ENCODE data around the gene TMEM196.

Gene TMEM196

GRCh38 chr7:19708397-19709248, 64.8 kb downstream of the TMEM196 start, which contains the start of gene POLR1F:
POLR1F (minus strand) TSS chr7:19709037; CDS start chr7:19709016, 21 bp downstream.
- peak; percentile 88 for DNase-seq (ENCODE audit: low spot score)
- TF ChIP-seq, protein P1, sequence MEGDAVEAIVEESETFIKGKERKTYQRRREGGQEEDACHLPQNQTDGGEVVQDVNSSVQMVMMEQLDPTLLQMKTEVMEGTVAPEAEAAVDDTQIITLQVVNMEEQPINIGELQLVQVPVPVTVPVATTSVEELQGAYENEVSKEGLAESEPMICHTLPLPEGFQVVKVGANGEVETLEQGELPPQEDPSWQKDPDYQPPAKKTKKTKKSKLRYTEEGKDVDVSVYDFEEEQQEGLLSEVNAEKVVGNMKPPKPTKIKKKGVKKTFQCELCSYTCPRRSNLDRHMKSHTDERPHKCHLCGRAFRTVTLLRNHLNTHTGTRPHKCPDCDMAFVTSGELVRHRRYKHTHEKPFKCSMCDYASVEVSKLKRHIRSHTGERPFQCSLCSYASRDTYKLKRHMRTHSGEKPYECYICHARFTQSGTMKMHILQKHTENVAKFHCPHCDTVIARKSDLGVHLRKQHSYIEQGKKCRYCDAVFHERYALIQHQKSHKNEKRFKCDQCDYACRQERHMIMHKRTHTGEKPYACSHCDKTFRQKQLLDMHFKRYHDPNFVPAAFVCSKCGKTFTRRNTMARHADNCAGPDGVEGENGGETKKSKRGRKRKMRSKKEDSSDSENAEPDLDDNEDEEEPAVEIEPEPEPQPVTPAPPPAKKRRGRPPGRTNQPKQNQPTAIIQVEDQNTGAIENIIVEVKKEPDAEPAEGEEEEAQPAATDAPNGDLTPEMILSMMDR (IDR thresholded peaks at IDR 0.05; ENCODE audit: extremely low read depth, missing control alignments), result peak; percentile 96

GRCh38 chr7:19707240-19707639, 66.2 kb downstream of the TMEM196 start:
- TF ChIP-seq, protein P1 (IDR thresholded peaks at IDR 0.05; ENCODE audit: extremely low read depth, missing control alignments), result no peak
- no peak for DNase-seq (ENCODE audit: low spot score)

- TF ChIP-seq, protein P1 (IDR thresholded peaks at IDR 0.05; ENCODE audit: extremely low read depth, missing control alignments), result no peak
- no peak for DNase-seq (ENCODE audit: low spot score)
Measured at GRCh38 chr7:19705663-19706062, 67.8 kb downstream of the TMEM196 start.

DNA sequence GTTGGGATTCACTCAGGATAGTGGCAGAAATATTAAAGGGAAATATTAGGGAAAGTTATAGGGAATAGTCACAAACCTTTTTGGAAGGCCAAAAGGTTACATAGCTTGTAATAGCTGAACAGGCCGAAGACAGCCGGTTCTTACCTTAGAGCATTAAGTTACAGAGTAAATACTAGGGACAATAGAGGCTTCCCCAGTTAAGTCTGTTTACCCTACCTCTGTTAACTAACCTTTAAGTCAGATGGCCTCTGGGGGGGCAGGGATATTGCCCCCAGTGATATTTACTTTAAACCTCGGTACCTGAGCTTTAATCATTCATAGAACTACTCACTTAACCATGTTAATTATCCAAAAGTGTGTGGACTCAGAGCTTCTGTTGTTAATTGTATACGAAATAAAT, 71.9 kb downstream of the TMEM196 start:
- DNase-seq (ENCODE audit: low spot score), result no peak
- TF ChIP-seq, protein P1 (IDR thresholded peaks at IDR 0.05; ENCODE audit: extremely low read depth, missing control alignments), result no peak

GRCh38 chr7:19700936-19701335, 72.5 kb downstream of the TMEM196 start:
- no peak for DNase-seq (ENCODE audit: low spot score)
- TF ChIP-seq, protein P1 (IDR thresholded peaks at IDR 0.05; ENCODE audit: extremely low read depth, missing control alignments), result no peak

- TF ChIP-seq, protein P1 (IDR thresholded peaks at IDR 0.05; ENCODE audit: extremely low read depth, missing control alignments), result no peak
- DNase-seq (ENCODE audit: low spot score), result no peak
Measured at GRCh38 chr7:19698331-19698730, 75.1 kb downstream of the TMEM196 start.

DNA sequence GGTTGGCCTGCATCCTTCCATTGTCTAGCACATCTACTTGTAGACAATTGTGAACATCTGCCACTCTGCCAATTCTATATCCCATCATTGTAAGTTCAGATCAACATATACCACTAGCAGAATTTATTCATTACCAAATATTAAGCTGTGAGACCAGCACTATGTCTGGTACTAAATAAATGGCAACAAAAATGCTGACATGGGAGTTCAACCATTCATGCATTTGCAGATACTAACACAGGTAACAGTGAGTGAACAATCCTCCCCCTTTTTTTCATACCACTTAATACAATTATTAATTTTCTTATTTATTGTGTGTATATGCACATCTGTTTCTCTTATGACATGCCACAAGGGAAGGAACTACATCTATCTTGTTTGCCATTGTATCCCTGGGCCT, 76.5 kb downstream of the TMEM196 start:
- TF ChIP-seq, protein P1 (IDR thresholded peaks at IDR 0.05; ENCODE audit: extremely low read depth, missing control alignments), result no peak
- DNase-seq (ENCODE audit: low spot score), result no peak
